Esophagus (tissue), 2 donors: ENCODE data around the gene TSC22D4. TPM values are rescaled to one million over a fixed set of nuclear protein-coding genes. Genes with fewer than 3 reads are reported as not detected.

Source experiments
- H3K27ac ChIP-seq, 2 donors: one replicate each; pipeline ENCODE4 v1.5.1; 2013; ENCODE audit warnings: low read depth in 2 of 2, mild to moderate bottlenecking in 2 of 2, inconsistent platforms in 1 of 2, low read length in 1 of 2, moderate library complexity in 1 of 2
- H3K27me3 ChIP-seq, 2 donors: one replicate each; pipeline ENCODE4 v1.6.1; 2013; ENCODE audit warnings: low read length in 2 of 2, control low read depth in 1 of 2, mild to moderate bottlenecking in 1 of 2; ENCODE audit not compliant: insufficient read depth in 2 of 2, control insufficient read depth in 1 of 2
- H3K36me3 ChIP-seq, 2 donors: one replicate each; pipeline ENCODE4 v1.6.1; 2013; ENCODE audit warnings: low read length in 1 of 2; ENCODE audit not compliant: control insufficient read depth in 2 of 2, insufficient read depth in 2 of 2
- H3K4me1 ChIP-seq, 2 donors: one replicate each; pipeline ENCODE4 v1.6.1; 2013; ENCODE audit warnings: low read length in 1 of 2; ENCODE audit not compliant: control insufficient read depth in 2 of 2, insufficient read depth in 2 of 2
- H3K4me3 ChIP-seq, 2 donors: one replicate each; pipeline ENCODE4 v1.5.1; 2013; ENCODE audit warnings: low read length in 2 of 2, mild to moderate bottlenecking in 2 of 2, low read depth in 1 of 2, moderate library complexity in 1 of 2
- H3K9me3 ChIP-seq, 2 donors: one replicate each; pipeline ENCODE4 v1.6.1; 2013; ENCODE audit warnings: mild to moderate bottlenecking in 2 of 2, low read depth in 1 of 2, low read length in 1 of 2, moderate library complexity in 1 of 2; ENCODE audit not compliant: control insufficient read depth in 2 of 2, insufficient read depth in 1 of 2
- WGBS, 2 donors: extraction: QIAGEN DNeasy Blood & Tissue Kit; methylation state at CpG; one replicate each; pipeline ENCODE4 v1.1.7; 2013; 5-methylcytosine and 5-hydroxymethylcytosine counted together
- polyA plus RNA-seq, 2 donors: library from polyadenylated mRNA; stranded (reverse); fragments of 200-250 nt; gene quantifications; one replicate each; pipeline ENCODE4 v1.2.3, GENCODE V29; 2013
- donor health status: healthy with polysubstance abuse.
- donor health status: Bipolar disorder and iron deficiency.

TSC22D4 gene
- polyA plus RNA-seq, 2 donors = 40.0 to 60.0 TPM

GRCh38 chr7:100423315-100423714 is 55.7 kb downstream of the TSC22D4 start:
- Histone ChIP-seq H3K4me1 (peaks cover 0 to 3% of the 10 kb centered on the region in 2 donors), H3K27ac (no peak overlapping the region), H3K36me3 (no peaks in the 10 kb centered on the region), H3K4me3 (no peak overlapping the region), H3K27me3 (no peaks in the 10 kb centered on the region), H3K9me3 (no peaks in the 10 kb centered on the region)
- WGBS, 2 donors = 84 to 89% methylated on average over 6 of the region's 6 CpGs

GRCh38 chr7:100419660-100420226 is 59.3 kb downstream of the TSC22D4 start:
- Histone ChIP-seq H3K36me3 (no peaks in the 10 kb centered on the region), H3K4me3 (no peak overlapping the region), H3K27ac (no peak overlapping the region), H3K9me3 (no peaks in the 10 kb centered on the region), H3K27me3 (no peaks in the 10 kb centered on the region), H3K4me1 (no peaks in the 10 kb centered on the region)
- 65 to 72% methylated on average over 1 of the region's 1 CpG for WGBS, 2 donors

- H3K9me3 ChIP-seq = no peaks in the 10 kb centered on the region
- 86 to 87% methylated on average over 1 of the region's 1 CpG for WGBS, 2 donors
- no peak overlapping the region for H3K27ac ChIP-seq
Measured at GRCh38 chr7:100418930-100419659, 59.9 kb downstream of the TSC22D4 start.

More at GRCh38 chr7:100418930-100419659, 59.9 kb downstream of the TSC22D4 start:
- H3K4me3 ChIP-seq = no peak overlapping the region
- no peaks in the 10 kb centered on the region for H3K4me1 ChIP-seq
- H3K36me3 ChIP-seq = no peaks in the 10 kb centered on the region
- no peaks in the 10 kb centered on the region for H3K27me3 ChIP-seq

Other genes starting within 250 kb of the TSC22D4 start
- gene SPDYE3, start 171.5 kb downstream of the TSC22D4 start, polyA plus RNA-seq = under 1 TPM; 0.05 to 0.10 TPM
- 10 to 100 TPM; 22.9 to 79.2 TPM for gene PILRB, start 121.1 kb downstream of the TSC22D4 start, polyA plus RNA-seq
- 1 to 10 TPM in 1 of 2 donors, under 1 TPM in 1; 0.85 to 1.7 TPM for gene PILRA, start 105.7 kb downstream of the TSC22D4 start, polyA plus RNA-seq
- 1 to 10 TPM; 2.2 to 2.8 TPM for gene ZCWPW1, start 50.5 kb downstream of the TSC22D4 start, polyA plus RNA-seq
- 10 to 100 TPM; 18.0 to 21.8 TPM for gene MEPCE, start 49.4 kb downstream of the TSC22D4 start, polyA plus RNA-seq
- 10 to 100 TPM; 32.1 to 61.5 TPM for gene PPP1R35, start 42.7 kb downstream of the TSC22D4 start, polyA plus RNA-seq
- under 1 TPM; 0.31 to 0.65 TPM for gene SPACDR, start 15.0 kb downstream of the TSC22D4 start, polyA plus RNA-seq
- 1 to 10 TPM in 1 of 2 donors, under 1 TPM in 1; 0.32 to 1.3 TPM for gene NYAP1, start 4.7 kb upstream of the TSC22D4 start, polyA plus RNA-seq
- gene AGFG2, start 60.0 kb upstream of the TSC22D4 start, polyA plus RNA-seq = 10 to 100 TPM; 15.8 to 37.9 TPM
- 1 to 10 TPM; 1.5 to 3.3 TPM for gene SAP25, start 94.7 kb upstream of the TSC22D4 start, polyA plus RNA-seq
- 10 to 100 TPM; 32.3 to 73.4 TPM for gene LRCH4, start 106.9 kb upstream of the TSC22D4 start, polyA plus RNA-seq
- gene FBXO24, start 107.1 kb upstream of the TSC22D4 start, polyA plus RNA-seq = under 1 TPM; 0.33 to 0.81 TPM
- gene PCOLCE, start 123.1 kb upstream of the TSC22D4 start, polyA plus RNA-seq = 10 to 100 TPM in 1 of 2 donors, 1 to 10 TPM in 1; 9.9 to 11.0 TPM
- gene MOSPD3, start 133.3 kb upstream of the TSC22D4 start, polyA plus RNA-seq = 10 to 100 TPM; 15.5 to 18.4 TPM
- under 1 TPM; 0.41 to 0.53 TPM for gene TFR2, start 162.3 kb upstream of the TSC22D4 start, polyA plus RNA-seq
- not detected for gene ACTL6B, start 177.2 kb upstream of the TSC22D4 start, polyA plus RNA-seq
- gene GNB2, start 194.5 kb upstream of the TSC22D4 start, polyA plus RNA-seq = 100 to 1,000 TPM; 147 to 284 TPM
- 10 to 100 TPM; 11.1 to 28.1 TPM for gene GIGYF1, start 215.0 kb upstream of the TSC22D4 start, polyA plus RNA-seq
- 10 to 100 TPM; 29.4 to 42.1 TPM for gene POP7, start 226.9 kb upstream of the TSC22D4 start, polyA plus RNA-seq
- gene EPO, start 241.3 kb upstream of the TSC22D4 start, polyA plus RNA-seq = under 1 TPM in 1 of 2 donors, not detected in 1; 0.04 TPM